ENCODE results near the gene HPS4.
"Not testable (repeated sequence)": the region's sequence is repeated elsewhere in the genome, so short reads cannot be mapped to it uniquely, and the experiment has no call there.

Gene HPS4

GRCh38 chr22:26409719-26410335 lies 73.8 kb downstream of the HPS4 start:
- Histone ChIP-seq H3K27me3 (ENCODE audit: insufficient read depth, low read length) (no peaks in the 10 kb centered on the region), H3K79me2 (ENCODE audit: control insufficient read depth, insufficient read depth, low read length, poor library complexity) (no peaks in the 10 kb centered on the region), H2AK5ac (ENCODE audit: low read length) (no peak overlapping the region), H3K36me3 (ENCODE audit: control insufficient read depth in 1 of 2, insufficient read depth in 2 of 2, low read length in 2 of 2) (no peaks in the 10 kb centered on the region), H3K4me3 (ENCODE audit: low read depth, low read length) (no peak overlapping the region), H2BK120ac (ENCODE audit: insufficient read depth, low read length, poor library complexity) (no peak overlapping the region), H3K79me1 (ENCODE audit: low read length) (no peaks in the 10 kb centered on the region), H3K4me2 (ENCODE audit: low read length) (no peak overlapping the region), H4K8ac (ENCODE audit: low read depth, low read length) (no peak overlapping the region), H4K91ac (ENCODE audit: low read depth, low read length) (no peak overlapping the region), H3K4ac (ENCODE audit: low read depth, low read length) (no peak overlapping the region), H2AFZ (ENCODE audit: insufficient read depth, low read length, poor library complexity) (no peak overlapping the region), H3K27ac (ENCODE audit: low read depth, low read length) (no peak overlapping the region), H4K12ac (ENCODE audit: low read depth, low read length) (no peak overlapping the region), H3K14ac (ENCODE audit: low read length) (no peak overlapping the region), H3K23ac (ENCODE audit: low read length) (no peak overlapping the region), H2BK5ac (ENCODE audit: low read depth, low read length, poor library complexity) (no peak overlapping the region), H3K18ac (ENCODE audit: low read length) (no peak overlapping the region), H3K9ac (ENCODE audit: low read length) (no peak overlapping the region), H3K9me3 (ENCODE audit: insufficient read depth, low read depth, low read length) (peaks cover 2% of the 10 kb centered on the region), H2BK12ac (ENCODE audit: low read length) (no peak overlapping the region), H3K4me1 (ENCODE audit: control insufficient read depth in 1 of 2, insufficient read depth in 2 of 2, low read length in 2 of 2) (peaks cover 5 to 8% of the 10 kb centered on the region in 2 experiments)
- WGBS (ENCODE audit: extremely low coverage, insufficient coverage, insufficient read length) = no CpG with 5 or more reads among the region's 5 CpGs
- DNase-seq = peak in 1 of 2 donors; percentile 17

DNA sequence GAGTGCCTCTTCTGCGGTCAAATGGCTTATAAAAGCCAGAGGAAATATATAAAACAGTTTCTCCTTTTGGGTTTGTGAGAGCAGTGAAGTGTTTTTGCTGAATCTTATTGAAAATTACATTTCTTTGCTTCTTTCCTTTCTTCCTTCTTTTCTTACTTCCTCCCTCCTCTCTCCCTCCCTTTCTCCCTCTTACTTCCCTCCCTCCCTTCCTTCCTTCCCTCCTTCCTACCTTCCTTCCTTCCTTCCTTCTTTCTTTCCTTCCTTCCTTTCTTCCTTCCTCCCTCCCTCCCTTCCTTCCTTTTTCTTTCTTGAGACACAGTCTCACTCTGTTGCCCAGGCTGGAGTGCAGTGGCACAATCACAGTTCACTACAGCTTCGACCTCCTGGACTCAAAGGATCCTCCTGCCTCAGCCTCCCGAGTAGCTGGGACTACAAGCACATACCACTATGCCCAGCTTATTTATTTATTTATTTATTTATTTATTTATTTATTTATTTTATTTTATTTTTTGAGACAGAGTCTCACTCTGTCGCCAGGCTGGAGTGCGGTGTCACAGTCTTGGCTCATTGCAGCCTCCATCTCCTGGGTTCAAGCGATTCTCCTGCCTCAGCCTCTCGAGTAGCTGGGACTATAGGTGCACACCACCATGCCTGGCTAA lies 74.9 kb downstream of the HPS4 start:
- DNase-seq; H2AFZ ChIP-seq (ENCODE audit: insufficient read depth, low read length, poor library complexity); H2BK5ac ChIP-seq (ENCODE audit: low read depth, low read length, poor library complexity); H4K12ac ChIP-seq (ENCODE audit: low read depth, low read length); H3K4ac ChIP-seq (ENCODE audit: low read depth, low read length); H3K23ac ChIP-seq (ENCODE audit: low read length); H3K36me3 ChIP-seq (ENCODE audit: control insufficient read depth in 1 of 2, insufficient read depth in 2 of 2, low read length in 2 of 2); H4K91ac ChIP-seq (ENCODE audit: low read depth, low read length); H2AK5ac ChIP-seq (ENCODE audit: low read length); H4K8ac ChIP-seq (ENCODE audit: low read depth, low read length); H2BK120ac ChIP-seq (ENCODE audit: insufficient read depth, low read length, poor library complexity); H3K9ac ChIP-seq (ENCODE audit: low read length); H3K14ac ChIP-seq (ENCODE audit: low read length); H2BK12ac ChIP-seq (ENCODE audit: low read length); H3K79me2 ChIP-seq (ENCODE audit: control insufficient read depth, insufficient read depth, low read length, poor library complexity); H3K4me3 ChIP-seq (ENCODE audit: low read depth, low read length); H3K18ac ChIP-seq (ENCODE audit: low read length); H3K9me3 ChIP-seq (ENCODE audit: insufficient read depth, low read depth, low read length); H3K4me2 ChIP-seq (ENCODE audit: low read length); H3K79me1 ChIP-seq (ENCODE audit: low read length); H3K27me3 ChIP-seq (ENCODE audit: insufficient read depth, low read length); H3K27ac ChIP-seq (ENCODE audit: low read depth, low read length): not testable (repeated sequence)
- no CpG with 5 or more reads among the region's 7 CpGs for WGBS (ENCODE audit: extremely low coverage, insufficient coverage, insufficient read length)
- peaks cover 5 to 10% of the 10 kb centered on the region in 2 experiments for H3K4me1 ChIP-seq (ENCODE audit: control insufficient read depth in 1 of 2, insufficient read depth in 2 of 2, low read length in 2 of 2)

- Histone ChIP-seq H3K27me3 (ENCODE audit: insufficient read depth, low read length) (no peaks in the 10 kb centered on the region), H2AK5ac (ENCODE audit: low read length) (no peak overlapping the region), H3K79me1 (ENCODE audit: low read length) (no peaks in the 10 kb centered on the region), H2BK120ac (ENCODE audit: insufficient read depth, low read length, poor library complexity) (no peak overlapping the region), H3K4me3 (ENCODE audit: low read depth, low read length) (no peak overlapping the region), H3K4me2 (ENCODE audit: low read length) (no peak overlapping the region), H3K4ac (ENCODE audit: low read depth, low read length) (no peak overlapping the region), H4K12ac (ENCODE audit: low read depth, low read length) (no peak overlapping the region), H3K23ac (ENCODE audit: low read length) (no peak overlapping the region), H3K9ac (ENCODE audit: low read length) (no peak overlapping the region), H3K36me3 (ENCODE audit: control insufficient read depth in 1 of 2, insufficient read depth in 2 of 2, low read length in 2 of 2) (no peaks in the 10 kb centered on the region), H2BK5ac (ENCODE audit: low read depth, low read length, poor library complexity) (no peak overlapping the region), H2AFZ (ENCODE audit: insufficient read depth, low read length, poor library complexity) (no peak overlapping the region), H3K18ac (ENCODE audit: low read length) (no peak overlapping the region), H3K4me1 (ENCODE audit: control insufficient read depth in 1 of 2, insufficient read depth in 2 of 2, low read length in 2 of 2) (peaks cover 5 to 10% of the 10 kb centered on the region in 2 experiments), H3K14ac (ENCODE audit: low read length) (no peak overlapping the region), H4K91ac (ENCODE audit: low read depth, low read length) (no peak overlapping the region), H3K9me3 (ENCODE audit: insufficient read depth, low read depth, low read length) (no peaks in the 10 kb centered on the region), H3K27ac (ENCODE audit: low read depth, low read length) (no peak overlapping the region), H2BK12ac (ENCODE audit: low read length) (no peak overlapping the region), H3K79me2 (ENCODE audit: control insufficient read depth, insufficient read depth, low read length, poor library complexity) (no peaks in the 10 kb centered on the region), H4K8ac (ENCODE audit: low read depth, low read length) (no peak overlapping the region)
- WGBS (ENCODE audit: extremely low coverage, insufficient coverage, insufficient read length) = no CpG with 5 or more reads among the region's 4 CpGs
- DNase-seq = no peak
These were observed 77.5 kb downstream of the HPS4 start for GRCh38 chr22:26406118-26406517.

GRCh38 chr22:26404851-26405421 lies 78.6 kb downstream of the HPS4 start:
- Histone ChIP-seq H4K12ac (ENCODE audit: low read depth, low read length) (no peak overlapping the region), H3K9me3 (ENCODE audit: insufficient read depth, low read depth, low read length) (no peaks in the 10 kb centered on the region), H4K91ac (ENCODE audit: low read depth, low read length) (no peak overlapping the region), H3K9ac (ENCODE audit: low read length) (no peak overlapping the region), H2BK5ac (ENCODE audit: low read depth, low read length, poor library complexity) (no peak overlapping the region), H2BK120ac (ENCODE audit: insufficient read depth, low read length, poor library complexity) (no peak overlapping the region), H3K27ac (ENCODE audit: low read depth, low read length) (no peak overlapping the region), H3K23ac (ENCODE audit: low read length) (no peak overlapping the region), H3K14ac (ENCODE audit: low read length) (no peak overlapping the region), H2AK5ac (ENCODE audit: low read length) (no peak overlapping the region), H3K79me2 (ENCODE audit: control insufficient read depth, insufficient read depth, low read length, poor library complexity) (no peaks in the 10 kb centered on the region), H3K4me1 (ENCODE audit: control insufficient read depth in 1 of 2, insufficient read depth in 2 of 2, low read length in 2 of 2) (peaks cover 5 to 10% of the 10 kb centered on the region in 2 experiments), H3K18ac (ENCODE audit: low read length) (no peak overlapping the region), H3K4me3 (ENCODE audit: low read depth, low read length) (no peak overlapping the region), H2BK12ac (ENCODE audit: low read length) (peak overlapping the region; percentile 62), H3K27me3 (ENCODE audit: insufficient read depth, low read length) (no peaks in the 10 kb centered on the region), H3K4ac (ENCODE audit: low read depth, low read length) (no peak overlapping the region), H3K36me3 (ENCODE audit: control insufficient read depth in 1 of 2, insufficient read depth in 2 of 2, low read length in 2 of 2) (no peaks in the 10 kb centered on the region), H2AFZ (ENCODE audit: insufficient read depth, low read length, poor library complexity) (no peak overlapping the region), H3K79me1 (ENCODE audit: low read length) (no peaks in the 10 kb centered on the region), H3K4me2 (ENCODE audit: low read length) (no peak overlapping the region), H4K8ac (ENCODE audit: low read depth, low read length) (no peak overlapping the region)
- peak in 1 of 2 donors; percentile 20 for DNase-seq
- WGBS (ENCODE audit: extremely low coverage, insufficient coverage, insufficient read length) = no CpG with 5 or more reads among the region's 6 CpGs
